HG03439 (cell line): Measurements from ENCODE around the gene BPIFA1.

Source experiments
- ATAC-seq: cut with Tn5 transposase; IDR thresholded peaks from one replicate; pipeline ENCODE4 v1.9.1; 2021; ENCODE audit warnings: mild to moderate bottlenecking, moderate library complexity; ENCODE audit not compliant: unreplicated experiment

BPIFA1 gene

DNA sequence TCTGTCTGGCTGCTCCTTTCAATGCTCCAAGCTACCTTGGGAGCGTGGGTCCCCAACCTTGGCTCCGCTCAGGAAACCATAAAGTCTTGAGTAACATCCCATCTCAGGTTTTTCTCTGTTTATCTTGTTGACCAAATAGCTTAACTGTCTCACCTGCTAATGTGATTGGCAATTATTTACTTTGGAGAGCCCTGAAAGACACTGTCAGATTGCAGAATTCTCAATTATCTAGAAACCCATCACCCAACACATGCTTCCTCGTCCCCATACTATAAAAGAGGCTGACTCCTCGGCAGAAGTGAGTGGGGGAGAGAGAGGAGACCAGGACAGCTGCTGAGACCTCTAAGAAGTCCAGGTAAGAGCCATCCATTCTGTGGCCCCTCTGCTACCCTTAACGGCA, at the start of gene BPIFA1:
Gene BPIFA1, plus strand, starts transcription at position 301 of the 400 bp plus-strand sequence. CDS start 1,716 bp downstream, outside the sequence.
- no peak for ATAC-seq

GRCh38 chr20:33187491-33187890, 48.3 kb upstream of the BPIFA1 start:
- no peak for ATAC-seq

DNA sequence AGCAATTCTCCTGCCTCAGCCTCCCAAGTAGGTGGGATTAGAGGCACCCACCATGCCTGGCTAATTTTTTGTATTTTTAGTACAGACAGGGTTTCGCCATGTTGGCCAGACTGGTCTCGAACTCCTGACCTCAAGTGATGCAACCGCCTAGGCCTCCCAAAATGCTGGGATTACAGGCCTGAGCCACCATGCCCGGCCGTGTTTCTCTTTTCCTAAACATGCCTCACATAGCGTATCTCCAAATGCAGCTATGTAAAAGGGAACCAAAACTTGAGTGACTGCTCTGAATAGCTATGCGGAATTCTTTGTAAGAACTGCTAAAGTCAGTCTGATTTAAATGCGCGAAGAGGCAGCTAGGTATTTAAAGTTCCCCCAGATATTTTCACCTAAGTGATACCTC, 47.4 kb upstream of the BPIFA1 start:
- no peak for ATAC-seq

GRCh38 chr20:33191484-33191883, 44.3 kb upstream of the BPIFA1 start:
- ATAC-seq = no peak

GRCh38 chr20:33191955-33192354, 43.8 kb upstream of the BPIFA1 start:
- ATAC-seq = no peak

DNA sequence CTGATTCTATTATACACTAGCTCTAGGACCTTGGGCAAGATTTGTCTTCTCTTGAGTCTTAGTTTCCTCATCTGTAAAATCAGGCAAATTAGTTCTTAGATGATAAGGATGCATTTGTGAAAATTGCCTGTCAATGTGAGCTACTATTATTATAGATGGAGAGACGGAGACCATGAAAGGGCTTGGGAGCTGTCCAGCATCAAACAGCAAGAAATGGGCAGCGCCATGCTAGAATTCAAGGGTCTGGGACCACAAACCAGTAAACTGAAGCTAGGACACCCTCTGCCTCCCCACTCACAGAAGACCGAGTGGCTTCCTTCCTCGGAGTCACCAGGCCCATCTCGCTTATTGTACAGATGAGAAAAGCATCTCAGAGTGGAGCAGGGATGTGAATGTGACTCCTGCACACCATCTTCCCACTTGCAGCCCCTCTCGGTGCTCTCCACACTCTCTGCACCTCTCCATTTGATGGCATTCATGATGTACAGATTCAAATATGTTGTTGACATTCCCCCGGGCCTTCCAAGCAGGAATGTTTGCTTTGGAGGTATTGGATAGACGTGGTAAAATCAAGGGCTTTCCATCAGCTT, 42.8 kb upstream of the BPIFA1 start:
- ATAC-seq = no peak

DNA sequence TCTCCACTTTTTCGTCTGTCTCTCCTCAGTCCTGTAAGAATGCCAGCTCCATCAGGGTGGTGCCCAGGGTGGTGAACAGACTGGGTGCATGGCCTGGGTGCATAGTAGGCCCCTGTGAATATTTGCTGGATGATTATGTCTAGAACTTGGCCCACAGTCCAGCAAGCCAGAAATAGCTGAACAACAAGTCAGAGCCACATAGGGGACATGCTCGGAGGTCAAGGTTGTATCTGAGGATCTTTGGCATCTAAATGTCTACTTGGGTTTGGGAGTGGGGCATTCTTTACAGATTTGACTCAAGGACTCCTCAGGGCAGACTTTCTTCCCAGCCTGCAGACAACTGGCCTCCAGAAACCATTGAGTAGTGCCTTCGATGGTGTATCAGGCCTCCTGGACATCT, 36.8 kb upstream of the BPIFA1 start:
- ATAC-seq = no peak

GRCh38 chr20:33202451-33202850, 33.3 kb upstream of the BPIFA1 start:
- no peak for ATAC-seq

DNA sequence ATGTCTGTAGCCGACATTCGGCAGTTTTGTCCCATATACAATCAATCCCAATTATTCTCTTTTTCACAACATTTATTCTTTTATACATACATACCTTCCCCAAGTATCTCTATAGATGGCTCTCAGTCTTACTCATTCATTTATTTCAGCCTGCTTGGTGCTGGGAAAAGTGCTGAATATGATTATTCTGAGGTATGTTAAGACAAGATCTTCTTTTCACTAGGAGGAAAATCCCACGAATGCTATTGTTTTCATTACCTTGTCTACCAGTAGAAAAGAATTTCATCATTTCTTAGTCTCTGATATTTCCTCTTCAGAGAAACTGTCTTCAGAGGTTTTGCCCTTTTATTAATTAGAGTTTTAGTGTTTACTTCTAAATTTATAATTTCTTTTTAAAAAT, 32.4 kb upstream of the BPIFA1 start:
- no peak for ATAC-seq

DNA sequence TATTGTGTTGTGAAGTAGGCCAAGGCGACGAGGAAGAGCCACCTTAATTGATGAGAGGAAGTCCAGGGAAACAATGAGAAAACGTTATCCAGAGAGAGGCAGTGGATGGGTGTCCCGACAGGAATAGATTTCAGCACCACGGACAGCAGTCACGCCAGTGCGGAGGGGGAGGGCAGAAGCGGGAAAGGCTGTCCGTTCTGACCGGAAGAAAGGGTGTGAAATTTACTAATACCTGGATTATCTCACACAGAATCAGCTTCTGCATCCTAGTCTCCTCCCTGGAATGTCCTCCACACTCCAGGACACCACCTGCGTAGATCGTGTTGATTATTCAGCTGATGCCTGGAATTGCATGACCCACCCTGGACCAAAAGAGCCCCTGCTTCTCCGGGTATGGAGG, 26.0 kb upstream of the BPIFA1 start:
- no peak for ATAC-seq

DNA sequence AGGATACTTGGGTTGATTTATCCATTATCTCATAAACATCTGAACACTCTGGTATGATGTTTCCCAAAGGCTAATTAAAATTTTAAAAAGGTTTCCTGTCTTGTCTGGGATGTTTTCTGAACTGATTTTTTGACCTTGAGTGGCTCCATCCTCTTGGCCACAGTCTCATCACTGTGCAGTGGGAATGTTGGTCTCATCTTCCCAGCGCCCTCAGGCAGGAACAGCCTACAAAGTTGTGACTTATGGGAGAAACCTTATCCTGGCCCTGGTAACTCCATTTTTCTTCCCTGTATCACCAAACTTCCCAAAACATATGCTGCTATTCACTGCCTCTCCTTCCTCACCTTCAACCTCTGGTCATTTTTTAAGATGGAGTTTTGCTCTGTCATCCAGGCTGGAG, 25.4 kb upstream of the BPIFA1 start:
- ATAC-seq = no peak

DNA sequence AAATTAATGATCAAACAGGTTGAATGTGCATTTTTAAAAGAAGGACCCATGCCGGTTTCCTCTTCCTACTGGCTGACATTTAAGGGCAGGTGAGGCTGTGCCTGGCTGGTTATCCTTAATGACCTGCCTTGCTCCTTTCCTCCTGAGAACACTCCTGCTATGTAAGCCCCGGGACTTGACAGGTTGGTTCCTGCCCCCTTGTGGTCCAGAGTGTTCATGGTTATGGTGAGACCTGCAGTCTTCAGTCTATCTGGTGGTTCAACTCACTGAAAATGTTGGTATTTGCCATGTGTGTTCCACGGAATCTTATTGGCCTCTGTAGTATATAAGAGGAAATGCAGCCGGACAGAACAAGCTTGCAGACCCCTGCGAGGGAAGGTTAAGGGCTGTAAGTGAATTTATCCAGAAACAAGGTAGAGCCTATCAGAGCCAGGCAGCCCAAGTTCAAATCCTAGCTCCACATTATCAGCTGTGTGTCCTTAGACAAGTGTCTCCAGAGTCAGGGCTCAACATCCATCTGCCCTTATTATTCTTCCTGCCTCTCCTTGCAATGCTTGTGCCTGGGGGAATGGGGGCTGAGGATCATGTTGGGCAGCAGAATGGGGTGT, 23.9 kb upstream of the BPIFA1 start:
- no peak for ATAC-seq

GRCh38 chr20:33217052-33217451, 18.7 kb upstream of the BPIFA1 start, which contains the start of gene BPIFA3:
Gene BPIFA3, plus strand, starts transcription at chr20:33217352. Its CDS starts 185 bp downstream, at chr20:33217537.
- ATAC-seq = no peak

DNA sequence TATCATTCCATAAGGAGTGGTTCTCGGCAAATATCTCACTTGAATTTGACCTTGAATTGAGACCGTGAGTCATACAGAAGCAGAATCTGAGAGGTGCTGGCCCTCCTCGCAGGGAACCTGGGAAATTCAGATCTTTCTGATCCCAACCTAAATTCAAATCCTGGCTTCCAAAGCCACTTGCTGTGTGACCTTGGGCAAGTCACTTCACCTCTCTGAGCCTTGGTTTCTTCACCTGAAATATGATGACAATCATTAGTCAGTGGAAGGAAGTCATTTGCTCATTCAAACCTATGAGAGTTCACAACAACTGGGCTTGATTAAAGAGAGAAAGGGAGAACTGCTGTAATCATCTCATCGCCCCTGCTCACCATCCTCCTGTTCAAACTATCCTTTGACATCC, 11.4 kb upstream of the BPIFA1 start:
- no peak for ATAC-seq

DNA sequence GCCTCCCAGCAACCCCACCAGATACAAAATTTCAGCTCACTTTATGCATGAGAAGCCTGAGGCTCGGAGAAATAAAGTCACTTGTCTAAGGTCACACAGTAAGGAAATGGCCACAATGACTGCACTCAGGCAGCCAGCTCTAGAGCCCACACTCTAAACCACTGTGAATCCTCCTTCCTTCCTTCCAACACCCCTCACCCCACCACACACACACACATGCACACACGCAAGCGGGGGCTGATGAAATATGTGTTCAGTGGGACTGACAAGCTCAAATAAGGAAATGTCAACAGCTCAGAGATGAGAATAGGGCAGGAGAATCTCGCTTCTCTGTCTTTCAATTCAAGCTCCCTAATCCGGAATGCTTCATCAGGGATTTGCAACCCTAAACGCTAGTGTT, 6.0 kb upstream of the BPIFA1 start:
- ATAC-seq = no peak

GRCh38 chr20:33231237-33231636, 4.6 kb upstream of the BPIFA1 start:
- no peak for ATAC-seq

- ATAC-seq = no peak
Observed at GRCh38 chr20:33232486-33233072, 3.2 kb upstream of the BPIFA1 start.

DNA sequence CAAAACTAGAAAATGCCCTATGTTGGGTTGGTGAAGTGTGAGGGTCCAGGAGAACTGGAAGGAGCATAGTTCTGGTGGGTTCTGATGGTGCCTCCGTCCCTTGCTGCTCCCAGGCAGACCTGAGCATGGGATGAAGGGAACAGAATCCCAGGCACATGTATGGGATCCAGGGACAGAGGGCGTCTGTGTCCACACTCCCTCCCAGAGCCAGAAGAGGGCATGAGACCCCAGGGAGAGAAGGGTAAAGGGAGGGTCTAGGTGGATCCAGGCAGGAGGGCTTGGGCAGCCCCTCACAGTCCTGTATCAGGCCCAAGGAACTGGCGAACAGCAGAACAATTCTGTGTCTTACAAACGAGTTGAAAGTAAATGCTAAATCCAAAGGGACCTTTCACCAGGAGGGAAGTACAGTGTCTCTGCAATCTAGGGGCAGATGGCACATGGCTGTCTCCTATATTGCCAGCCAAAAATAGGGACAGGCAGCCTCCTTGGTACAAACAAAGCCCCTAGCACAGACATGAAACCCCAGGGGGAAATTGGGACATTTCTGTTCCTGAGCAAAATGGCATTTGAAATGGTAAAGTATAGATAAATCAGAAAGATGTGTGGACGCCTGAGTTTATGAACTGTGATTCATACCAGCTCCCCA, 2.5 kb upstream of the BPIFA1 start:
- ATAC-seq = no peak

DNA sequence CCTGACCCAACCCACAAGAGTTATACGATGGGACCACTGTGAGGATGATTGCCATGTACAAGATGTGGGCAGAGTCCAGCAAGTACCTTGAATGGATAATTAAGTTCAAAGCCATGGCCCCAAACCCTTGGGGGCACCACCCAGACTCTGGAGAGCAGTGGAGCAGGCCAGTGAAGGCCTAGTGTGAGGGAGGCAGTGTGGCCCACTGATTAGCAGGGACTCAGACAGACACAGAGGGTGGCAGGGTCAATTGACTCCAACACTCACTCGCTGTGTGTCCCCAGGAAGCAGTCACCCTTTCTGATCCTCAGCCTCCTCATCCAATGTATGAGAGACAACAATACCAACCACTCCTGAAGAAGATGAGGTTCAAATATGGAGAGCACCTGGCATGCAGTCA, 1.7 kb upstream of the BPIFA1 start:
- no peak for ATAC-seq

- no peak for ATAC-seq
Observed at GRCh38 chr20:33236351-33236750, 555 bp downstream of the BPIFA1 start.

DNA sequence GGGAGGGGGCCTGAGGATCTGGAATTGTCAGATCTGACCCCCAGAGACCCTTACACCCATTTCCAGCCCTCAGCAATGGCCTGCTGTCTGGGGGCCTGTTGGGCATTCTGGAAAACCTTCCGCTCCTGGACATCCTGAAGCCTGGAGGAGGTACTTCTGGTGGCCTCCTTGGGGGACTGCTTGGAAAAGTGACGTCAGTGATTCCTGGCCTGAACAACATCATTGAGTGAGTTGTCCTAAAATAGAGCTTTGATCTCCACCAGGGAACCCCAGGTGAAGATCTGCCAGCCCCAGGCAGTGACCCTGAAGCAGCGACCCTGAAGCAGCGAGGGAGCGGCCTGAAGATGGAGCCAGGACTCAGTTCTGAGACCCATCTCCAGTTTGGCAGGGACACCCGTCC, 2.2 kb downstream of the BPIFA1 start:
- no peak for ATAC-seq

- ATAC-seq = no peak
Observed at GRCh38 chr20:33239418-33239817, 3.6 kb downstream of the BPIFA1 start.
